NCI-H1092 (cell line): ENCODE results near the gene CSNK1G1.
"Not testable (repeated sequence)": the region's sequence is repeated elsewhere in the genome, so short reads cannot be mapped to it uniquely, and the experiment has no call there.

Experiments
- DNase-seq: peaks from one replicate; lab custom pipeline; 2025; lab: John Stamatoyannopoulos, UW

Gene CSNK1G1

DNA sequence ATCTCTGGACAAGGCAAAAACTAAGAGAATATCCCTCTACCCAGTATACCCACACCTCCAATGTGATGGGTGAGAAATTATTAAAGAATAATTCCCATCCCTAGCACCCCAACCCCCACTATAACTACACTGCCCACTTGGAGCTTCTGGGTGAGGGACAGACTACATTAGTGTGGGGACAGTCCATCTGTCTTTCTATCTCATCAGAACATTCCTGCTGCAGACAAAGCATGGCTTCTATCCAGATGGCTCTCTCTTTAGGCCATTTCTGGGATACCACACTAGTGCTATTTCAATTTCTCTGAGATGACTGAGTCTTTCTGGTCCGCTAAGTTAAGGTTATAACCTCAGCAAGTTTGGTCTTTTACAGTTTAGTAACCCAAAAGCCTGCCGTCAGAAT is 6.6 kb downstream of the CSNK1G1 start:
- no peak for DNase-seq

DNA sequence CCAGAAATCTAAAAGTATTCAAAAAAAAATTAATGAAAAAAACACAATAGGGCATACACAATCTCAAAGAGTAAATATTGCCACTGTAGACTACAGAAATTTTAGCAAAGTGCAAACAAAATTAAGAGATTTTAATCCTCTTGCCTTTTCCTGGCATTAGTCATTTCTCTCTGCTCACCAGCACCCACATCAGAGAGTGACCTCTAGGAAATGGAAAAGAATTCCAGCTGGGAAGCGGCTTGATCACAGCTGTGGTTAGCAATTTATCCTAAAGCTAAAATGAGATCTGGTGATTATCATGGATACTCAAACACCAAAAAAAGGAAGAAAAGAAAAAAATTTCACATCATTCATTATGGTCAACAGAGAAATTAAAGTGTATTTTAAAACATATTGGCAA is 7.5 kb downstream of the CSNK1G1 start:
- DNase-seq: no peak

DNA sequence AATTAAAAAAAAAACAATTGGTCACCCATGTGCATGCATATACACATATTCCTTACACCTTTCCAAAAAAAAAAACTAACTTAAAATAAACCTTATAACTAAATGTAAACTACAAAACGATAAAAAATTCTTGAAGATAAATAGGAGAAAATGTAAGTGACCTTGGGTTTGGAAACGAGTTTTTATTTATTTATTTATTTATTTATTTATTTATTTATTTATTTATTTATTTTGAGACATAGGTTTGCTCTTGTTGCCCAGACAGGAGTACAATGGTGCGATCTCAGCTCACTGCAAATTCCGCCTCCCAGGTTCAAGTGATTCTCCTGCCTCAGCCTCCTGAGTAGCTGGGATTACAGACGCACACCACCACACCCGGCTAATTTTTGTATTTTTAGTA is 9.7 kb downstream of the CSNK1G1 start:
- not testable (repeated sequence) for DNase-seq

DNA sequence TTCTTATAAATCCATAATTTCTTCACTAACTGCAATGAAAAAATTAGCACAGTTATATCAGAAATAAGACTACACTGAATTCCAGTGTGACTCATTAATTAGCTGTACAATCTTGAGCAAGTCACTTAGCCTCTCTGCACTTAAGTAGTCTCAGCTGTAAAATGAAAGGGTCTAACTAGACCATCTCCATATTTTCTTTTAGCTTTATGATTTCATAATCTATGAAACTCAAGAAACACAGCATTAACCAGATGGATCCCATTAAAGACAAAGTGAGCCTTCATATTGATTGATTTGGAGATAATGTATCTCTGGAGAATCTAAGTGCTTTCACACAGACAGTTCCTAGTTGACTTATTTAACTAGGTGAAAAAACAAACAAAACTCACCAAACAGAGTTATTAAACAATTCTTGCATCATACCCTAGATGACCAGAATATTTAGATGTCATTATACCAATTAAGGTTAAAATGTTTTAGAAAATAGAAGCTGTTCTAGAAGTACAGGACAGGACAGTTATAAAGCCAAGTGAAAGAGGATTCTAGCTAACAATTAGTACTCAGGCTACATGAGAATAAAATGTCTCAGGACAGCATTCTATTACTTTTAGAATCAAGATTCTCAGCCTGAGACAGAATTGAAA is 11.2 kb downstream of the CSNK1G1 start:
- no peak for DNase-seq

DNA sequence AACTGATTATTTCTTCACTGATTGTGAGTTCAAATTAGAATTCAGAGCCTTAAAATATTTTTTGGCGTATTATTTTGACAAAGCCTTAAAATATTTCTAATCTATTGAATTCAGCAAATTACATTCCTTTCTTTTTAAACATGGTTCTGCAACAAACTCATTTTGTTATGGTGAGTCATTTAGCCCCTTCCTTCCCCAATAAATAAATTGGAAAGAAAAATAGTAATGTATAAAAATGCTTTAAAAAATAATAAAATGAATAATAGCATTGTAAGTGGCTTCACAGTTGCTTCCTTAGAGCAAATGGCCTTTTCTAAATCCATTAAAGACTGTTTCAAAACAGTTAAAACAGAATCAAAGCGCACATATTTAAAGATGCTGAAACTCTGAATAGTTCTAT is 12.1 kb downstream of the CSNK1G1 start:
- no peak for DNase-seq

DNA sequence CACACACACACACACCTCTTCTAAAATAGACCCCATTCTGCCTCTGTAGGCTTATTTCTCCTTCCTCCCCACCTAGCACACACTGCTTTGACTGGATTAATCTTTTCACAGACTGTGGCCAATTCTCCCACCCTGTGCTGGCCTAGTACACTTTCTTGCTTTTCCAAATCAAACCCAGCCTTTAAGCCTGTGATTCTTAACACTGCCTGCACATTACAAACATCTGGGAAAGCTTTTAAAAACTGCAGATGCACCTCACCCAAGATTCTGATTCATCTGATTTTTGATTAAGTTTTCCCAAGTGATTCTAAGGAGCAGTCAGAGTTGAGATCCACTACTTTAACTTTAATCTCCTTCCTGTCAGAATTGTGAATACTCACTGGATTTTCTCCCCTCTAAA is 12.8 kb downstream of the CSNK1G1 start:
- no peak for DNase-seq

DNA sequence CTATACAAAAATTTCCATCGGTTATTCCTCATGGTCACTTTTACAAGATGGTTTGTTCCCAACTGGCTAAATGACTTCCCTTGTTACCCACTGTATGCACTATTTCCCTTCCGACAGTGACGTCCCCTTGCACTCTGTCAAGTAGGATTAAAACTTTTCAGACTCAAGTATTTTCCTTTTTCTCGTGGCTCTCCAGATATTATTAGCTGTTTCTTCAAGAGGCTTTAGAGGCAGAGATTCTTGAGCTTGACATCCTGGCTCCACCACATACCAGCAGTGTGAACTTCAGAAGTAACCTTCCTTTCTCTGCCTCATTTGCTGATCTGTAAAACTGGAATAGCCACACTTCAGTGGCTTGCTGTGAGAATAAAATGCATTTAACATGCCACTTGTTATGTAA is 14.0 kb downstream of the CSNK1G1 start:
- DNase-seq: no peak

DNA sequence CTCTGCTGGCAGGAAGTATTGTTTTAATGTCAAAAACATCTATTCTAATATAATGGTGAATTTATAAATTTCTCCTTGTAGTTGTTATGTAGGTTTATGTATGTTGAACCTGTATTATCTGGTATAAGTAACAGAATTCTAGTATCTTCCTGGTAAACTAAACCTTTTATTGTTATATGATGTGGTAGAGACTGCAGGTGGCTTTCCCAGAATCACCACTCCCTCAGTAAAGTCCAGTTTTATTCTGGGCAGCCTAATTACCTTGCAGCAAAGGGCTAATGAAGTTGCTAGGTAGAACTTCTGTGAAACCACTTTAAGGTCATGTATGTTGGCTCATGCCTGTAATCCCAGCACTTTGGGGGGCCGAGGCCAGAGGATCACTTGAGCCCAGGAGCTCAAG is 15.6 kb downstream of the CSNK1G1 start:
- no peak for DNase-seq

DNA sequence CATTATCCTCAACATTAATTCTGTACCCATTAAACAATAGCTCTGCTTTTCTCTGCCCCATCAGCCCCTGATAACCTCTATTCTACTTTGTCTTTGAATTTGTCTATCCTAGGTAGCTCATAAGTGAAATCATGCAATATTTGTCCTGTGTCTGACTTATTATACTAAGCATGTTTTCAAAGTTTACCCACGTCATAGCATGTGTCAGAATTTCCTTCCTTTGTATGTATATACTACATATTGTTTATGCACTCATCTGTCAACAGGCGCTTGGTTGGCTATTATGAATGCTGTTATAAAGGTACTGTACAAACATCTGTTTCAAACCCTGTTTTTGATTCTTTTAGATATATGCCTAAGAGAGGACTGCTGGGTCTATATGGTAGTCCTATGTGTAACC is 18.2 kb downstream of the CSNK1G1 start:
- no peak for DNase-seq

DNA sequence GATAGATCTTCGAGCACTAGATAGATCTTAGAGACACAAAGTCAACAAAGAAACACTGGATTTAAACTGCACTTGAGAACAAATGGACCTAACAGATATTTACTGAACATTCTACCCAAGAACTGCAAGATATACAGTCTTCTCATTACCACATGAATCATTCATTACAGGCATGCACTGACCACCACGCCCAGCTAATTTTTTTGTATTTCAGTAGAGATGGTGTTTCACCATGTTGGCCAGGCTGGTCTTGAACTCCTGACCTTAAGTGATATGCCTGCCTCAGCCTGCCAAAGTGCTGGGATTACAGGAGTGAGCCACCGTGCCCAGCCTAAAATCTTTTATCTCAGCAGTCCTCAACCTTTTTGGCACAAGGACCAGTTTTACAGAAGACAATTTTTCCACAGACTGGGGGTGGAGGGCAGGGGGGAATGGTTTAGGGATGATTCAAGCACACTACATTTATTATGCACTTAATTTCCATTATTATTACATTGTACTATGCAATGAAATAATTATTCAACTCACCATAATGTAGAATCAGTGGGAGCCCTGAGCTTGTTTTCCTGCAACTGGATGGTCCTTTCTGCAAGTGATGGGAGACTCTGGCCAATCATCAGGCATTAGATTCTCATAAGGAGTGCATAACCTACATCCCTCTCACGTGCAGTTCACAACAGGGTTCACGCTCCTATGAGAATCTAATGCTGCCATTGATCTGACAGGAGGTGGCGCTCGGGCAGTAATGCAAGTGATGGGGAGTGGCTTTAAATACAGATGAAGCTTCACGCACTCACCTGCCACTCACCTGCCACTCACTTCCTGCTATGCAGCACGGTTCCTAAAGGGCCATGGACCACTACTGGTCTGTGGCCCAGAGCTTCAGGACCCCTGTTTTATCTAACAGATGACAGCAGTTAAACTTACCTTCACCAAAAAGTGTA is 21.7 kb downstream of the CSNK1G1 start:
- no peak for DNase-seq

DNA sequence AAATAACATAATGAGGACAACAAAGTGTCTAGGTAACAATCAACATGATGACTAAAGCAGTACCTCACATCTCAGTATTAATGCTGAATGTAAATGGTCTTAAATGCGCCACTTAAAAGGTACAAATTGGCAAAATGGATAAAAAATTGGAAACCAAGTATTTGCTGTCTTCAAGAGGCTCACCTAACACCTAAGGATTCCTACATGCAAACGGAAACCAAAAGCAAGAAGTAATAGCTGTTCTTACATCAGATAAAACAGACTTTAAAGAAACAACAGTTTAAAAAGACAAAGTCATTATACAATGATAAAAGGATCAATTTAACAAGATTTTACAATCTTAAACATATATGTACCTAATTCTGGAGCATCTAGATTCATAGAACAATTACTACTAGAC is 22.5 kb downstream of the CSNK1G1 start:
- DNase-seq: no peak

DNA sequence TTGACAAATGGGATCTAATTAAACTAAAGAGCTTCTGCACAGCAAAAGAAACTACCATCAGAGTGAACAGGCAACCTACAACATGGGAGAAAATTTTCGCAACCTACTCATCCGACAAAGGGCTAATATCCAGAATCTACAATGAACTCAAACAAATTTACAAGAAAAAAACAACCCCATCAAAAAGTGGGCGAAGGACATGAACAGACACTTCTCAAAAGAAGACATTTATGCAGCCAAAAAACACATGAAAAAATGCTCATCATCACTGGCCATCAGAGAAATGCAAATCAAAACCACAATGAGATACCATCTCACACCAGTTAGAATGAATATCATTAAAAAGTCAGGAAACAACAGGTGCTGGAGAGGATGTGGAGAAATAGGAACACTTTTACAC is 24.3 kb downstream of the CSNK1G1 start:
- DNase-seq: not testable (repeated sequence)

DNA sequence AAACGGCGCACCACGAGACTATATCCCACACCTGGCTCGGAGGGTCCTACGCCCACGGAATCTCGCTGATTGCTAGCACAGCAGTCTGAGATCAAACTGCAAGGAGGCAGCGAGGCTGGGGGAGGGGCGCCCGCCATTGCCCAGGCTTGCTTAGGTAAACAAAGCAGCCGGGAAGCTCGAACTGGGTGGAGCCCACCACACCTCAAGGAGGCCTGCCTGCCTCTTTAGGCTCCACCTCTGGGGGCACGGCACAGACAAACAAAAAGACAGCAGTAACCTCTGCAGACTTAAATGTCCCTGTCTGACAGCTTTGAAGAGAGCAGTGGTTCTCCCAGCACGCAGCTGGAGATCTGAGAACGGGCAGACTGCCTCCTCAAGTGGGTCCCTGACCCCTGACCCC is 29.0 kb downstream of the CSNK1G1 start:
- not testable (repeated sequence) for DNase-seq

DNA sequence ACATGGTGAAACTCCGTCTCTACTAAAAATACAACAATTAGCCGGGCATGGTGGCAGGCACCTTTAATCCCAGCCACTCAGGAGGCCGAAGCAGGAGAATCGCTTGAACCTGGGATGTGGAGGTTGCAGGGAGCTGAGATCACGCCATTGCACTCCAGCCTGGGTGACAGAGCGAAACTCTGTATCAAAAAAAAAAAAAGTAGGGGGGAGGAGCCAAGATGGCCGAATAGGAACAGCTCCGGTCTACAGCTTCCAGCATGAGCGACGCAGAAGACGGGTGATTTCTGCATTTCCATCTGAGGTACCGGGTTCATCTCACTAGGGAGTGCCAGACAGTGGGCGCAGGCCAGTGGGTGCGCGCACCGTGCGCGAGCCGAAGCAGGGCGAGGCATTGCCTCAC is 29.5 kb downstream of the CSNK1G1 start:
- DNase-seq: not testable (repeated sequence)

DNA sequence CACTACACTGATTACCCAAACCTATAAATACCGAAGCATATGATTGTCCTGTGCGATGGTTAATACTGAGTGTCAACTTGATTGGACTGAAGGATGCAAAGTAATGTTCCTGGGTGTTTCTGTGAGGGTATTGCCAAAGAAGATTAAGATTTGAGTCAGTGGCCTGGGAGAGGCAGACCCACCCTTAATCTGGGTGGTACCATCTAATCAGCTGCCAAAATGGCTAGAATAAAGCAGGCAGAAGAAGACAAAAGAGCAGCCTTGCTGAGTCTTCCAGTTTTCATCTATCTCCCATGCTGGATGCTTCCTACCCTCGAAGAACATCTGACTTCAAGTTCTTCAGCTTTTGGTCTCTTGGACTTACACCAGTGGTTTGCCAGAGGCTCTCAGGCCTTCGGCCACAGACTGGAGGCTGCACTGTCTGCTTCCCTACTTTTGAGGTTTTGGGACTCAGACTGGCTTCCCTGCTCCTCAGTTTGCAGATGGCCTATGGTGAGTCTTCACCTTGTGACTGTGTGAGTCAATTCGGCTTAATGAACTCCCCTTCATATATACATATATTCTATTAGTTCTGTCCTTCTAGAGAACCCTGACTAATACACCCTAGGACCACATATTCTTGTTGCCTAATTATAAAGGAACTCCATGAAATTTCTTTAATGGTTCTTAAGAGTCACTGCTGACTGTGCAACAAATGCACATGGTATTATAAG is 31.7 kb downstream of the CSNK1G1 start:
- DNase-seq: no peak

DNA sequence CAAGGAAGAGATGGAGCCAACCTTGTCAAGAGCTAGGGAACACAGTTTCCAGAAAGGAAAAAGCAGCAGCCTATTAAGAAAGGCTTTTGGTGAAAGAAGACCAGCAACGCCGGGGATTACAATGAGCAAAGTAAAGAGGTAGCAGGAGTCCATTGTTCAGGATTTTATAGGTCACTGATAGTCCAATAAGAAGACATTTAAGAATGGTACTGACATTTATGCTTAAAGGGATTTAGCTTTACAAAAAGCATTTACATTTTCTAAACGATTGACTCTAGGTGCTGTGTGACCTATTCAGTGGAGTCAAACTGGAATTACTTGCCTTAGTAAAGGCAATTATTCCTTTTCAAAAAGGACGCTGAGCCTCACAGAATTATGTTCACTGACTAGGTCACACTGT is 40.8 kb downstream of the CSNK1G1 start:
- no peak for DNase-seq

DNA sequence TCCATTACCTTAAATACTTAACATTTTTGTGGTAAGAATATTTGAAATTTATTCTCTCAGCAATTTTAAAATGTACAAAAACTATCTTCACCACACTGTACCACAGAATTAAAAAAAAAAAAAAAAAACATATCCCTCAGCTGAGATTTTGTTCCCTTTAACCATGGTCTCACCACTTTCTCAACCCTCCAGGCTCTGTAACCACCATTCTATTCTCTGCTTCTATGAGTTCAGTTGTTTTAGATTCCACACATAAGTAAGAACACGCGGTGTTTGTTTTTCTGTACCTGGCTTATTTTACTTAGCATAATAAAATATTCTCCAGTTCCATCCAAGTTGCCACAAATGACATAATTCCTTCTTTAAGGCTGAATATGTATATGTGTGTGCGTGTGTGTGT is 41.5 kb downstream of the CSNK1G1 start:
- DNase-seq: no peak

DNA sequence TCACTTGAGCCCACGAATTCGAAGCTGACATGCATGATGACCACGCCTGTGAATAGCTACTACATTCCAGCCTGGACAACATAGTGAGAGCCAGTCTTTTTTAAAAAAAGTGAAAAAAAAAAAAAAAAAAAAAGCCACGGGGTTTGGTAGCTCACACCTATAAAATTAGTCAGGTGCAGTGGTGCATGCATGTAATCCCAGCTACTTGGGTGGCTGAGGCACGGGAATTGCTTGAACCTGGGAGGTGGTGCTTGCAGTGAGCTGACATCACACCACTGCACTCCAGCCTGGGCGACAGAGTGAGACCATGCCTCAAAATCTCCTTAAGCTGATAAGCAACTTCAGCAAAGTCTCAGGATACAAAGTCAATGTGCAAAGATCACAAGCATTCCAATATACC is 44.4 kb downstream of the CSNK1G1 start:
- DNase-seq: no peak

DNA sequence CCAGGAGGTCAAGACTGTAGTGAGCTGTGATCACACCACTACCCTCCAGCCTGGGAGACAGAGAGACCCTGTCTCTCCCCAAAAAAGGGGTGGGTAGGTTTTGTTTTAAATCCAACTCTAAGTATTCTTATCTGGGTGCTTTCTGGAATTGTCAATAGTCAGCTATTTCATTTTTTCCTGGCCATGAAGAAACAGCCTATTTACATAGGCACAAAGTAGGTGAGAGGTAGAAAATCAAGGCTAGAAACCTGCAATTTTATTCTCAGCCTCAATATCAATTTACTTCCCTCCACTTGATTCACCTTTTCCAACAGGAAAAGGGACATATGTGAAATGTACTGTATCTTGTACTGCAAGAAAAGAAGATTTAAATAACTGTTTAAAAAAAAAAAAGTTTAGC is 45.9 kb downstream of the CSNK1G1 start:
- no peak for DNase-seq

DNA sequence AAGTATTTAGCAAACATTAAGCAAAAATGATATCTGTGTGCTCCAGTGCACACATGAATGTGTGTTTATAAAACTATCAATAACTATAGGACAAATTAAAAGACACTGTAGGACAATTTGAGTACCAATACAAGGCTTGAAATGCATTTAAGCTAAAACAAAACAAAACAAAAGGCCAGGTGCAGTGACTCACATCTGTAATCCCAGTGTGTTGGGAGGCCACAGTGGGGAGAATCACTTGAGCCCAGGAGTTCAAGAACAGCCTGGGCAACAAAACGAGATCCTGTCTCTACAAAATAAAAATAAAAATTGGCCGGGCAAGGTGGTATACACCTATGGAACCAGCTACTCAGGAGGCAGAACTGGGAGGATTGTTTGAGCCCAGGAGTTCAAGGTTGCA is 50.7 kb downstream of the CSNK1G1 start:
- DNase-seq: no peak

DNA sequence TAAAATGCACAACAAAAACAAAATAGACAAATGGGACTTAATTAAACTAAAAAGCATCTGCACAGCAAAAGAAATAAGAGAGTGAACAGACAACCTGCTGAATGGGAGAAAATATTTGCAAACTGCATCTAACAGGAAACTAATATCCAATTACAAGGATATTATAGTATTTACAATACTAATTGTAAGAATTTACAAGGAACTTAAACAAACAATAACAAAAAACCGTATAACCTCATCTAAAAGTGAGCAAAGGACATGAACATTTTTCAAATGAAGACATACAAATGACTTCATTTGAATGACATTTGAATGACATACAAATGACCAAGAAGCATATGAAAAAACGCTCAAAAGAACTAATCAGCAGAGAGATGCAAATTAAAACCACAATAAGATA is 66.4 kb downstream of the CSNK1G1 start:
- DNase-seq: no peak

DNA sequence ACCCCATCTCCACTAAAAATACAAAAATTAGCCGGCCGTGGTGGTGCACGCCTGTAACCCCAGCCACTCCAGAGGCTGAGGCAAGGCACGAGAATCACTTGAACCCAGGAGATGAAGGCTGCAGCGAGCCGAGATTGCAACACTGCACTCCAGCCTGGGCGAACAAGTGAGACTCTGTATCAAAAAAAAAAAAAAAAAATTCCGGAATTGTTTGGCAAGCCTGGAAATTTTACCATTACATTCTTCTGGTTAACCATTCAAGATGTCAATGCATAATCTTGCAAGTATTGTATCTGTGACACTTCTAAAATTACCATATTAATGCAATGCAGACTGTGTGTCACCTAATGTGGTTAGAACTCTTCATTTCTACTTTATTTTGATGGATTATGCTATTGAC is 67.0 kb downstream of the CSNK1G1 start:
- DNase-seq: no peak

DNA sequence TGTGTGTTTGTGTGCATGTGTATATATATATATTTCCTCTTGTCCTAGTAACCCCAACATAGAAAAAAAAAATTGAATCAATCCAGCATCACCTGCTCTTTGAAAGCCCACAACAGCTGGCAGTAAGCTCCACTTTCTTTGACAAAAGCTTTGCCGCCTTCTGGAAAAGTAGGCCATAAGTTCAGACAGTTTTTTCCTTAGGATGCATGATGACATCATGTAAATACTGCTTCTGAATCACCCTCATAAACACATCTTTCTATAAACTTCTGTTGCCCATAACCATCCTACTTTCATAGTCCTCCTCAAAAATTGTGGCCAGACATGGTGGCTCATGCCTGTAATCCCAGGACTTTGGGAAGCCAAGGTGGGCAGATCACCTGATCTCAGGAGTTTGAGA is 67.4 kb downstream of the CSNK1G1 start:
- DNase-seq: no peak
